NCI-H1105 treated with DMSO at 0.1 percent for 48 hours (cell line): Measurements from ENCODE around the gene ALDH1A1.
"Not testable (repeated sequence)": the region's sequence is repeated elsewhere in the genome, so short reads cannot be mapped to it uniquely, and the experiment has no call there.

Experiments used
- DNase-seq: peaks from one replicate; lab custom pipeline; 2025; lab: John Stamatoyannopoulos, UW

ALDH1A1 gene

DNA sequence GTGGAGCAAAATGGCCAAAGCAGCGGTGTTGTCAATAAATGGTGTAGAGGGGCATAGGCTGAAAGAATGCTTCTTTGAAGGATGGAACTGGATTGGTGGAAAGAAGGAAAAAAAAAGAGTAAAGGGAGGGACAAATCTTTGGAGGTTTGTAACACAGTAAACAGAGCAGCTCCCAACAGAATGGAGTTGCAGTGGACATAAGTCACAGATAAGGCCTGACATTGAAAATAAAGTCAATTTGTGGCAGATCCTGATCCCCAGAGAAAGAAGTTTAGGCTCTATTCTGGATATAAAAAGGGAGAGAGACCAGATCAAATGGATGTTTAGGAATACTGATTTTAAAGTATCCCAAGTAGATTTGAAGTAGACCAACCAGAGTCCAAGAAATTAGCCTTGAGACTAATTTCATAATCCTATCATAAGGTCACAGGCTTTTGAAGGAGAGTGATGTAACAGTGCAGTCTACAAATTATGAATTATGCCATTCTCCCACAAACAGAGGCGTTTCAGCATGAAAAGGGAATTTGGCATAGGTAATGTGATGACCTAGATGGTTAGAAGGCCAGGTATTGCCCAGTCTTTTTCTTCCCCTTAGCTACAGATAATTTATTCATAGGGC lies 8.9 kb downstream of the ALDH1A1 start:
- no peak for DNase-seq

GRCh38 chr9:72942451-72942850 lies 10.4 kb downstream of the ALDH1A1 start:
- DNase-seq = no peak

DNA sequence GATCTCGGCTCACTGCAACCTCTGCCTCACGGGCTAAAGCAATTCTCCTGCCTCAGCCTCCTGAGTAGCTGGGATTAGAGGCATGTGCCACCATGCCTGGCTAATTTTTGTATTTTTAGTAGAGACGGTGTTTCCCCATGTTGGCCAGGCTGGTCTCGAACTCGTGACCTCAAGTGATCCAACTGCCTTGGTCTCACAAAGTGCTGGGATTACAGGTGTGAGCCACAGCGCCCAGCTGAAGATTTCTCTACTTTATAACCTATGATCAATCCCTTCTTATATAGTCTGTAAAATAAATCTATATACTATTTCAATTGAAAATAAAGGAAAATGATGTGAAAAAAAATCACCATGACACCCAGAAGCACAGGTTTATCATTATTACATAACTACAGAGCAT lies 13.3 kb downstream of the ALDH1A1 start:
- not testable (repeated sequence) for DNase-seq

- DNase-seq = no peak
These were observed 15.3 kb downstream of the ALDH1A1 start for GRCh38 chr9:72937545-72937944.

- DNase-seq = no peak
These were observed 16.2 kb downstream of the ALDH1A1 start for GRCh38 chr9:72936679-72937078.

DNA sequence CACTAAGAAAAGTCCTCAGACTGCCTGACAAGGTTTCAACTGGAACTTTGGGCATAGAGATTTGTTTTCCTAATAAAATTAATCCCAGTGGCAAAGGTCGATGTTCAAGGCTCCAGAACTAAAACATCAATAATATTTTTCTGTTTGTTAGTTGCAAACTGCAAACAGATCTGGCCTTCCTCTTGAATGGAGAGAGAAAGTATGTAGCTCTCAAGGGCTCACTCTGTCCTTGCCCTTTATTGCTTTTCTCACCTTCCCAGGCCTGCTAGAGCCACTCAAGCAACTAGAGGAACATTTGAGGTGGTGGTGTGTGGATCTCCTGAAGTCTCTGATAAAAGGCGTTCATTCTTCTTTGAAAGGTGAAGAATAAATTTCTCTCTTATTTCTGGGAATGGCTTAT lies 16.6 kb downstream of the ALDH1A1 start:
- no peak for DNase-seq

DNA sequence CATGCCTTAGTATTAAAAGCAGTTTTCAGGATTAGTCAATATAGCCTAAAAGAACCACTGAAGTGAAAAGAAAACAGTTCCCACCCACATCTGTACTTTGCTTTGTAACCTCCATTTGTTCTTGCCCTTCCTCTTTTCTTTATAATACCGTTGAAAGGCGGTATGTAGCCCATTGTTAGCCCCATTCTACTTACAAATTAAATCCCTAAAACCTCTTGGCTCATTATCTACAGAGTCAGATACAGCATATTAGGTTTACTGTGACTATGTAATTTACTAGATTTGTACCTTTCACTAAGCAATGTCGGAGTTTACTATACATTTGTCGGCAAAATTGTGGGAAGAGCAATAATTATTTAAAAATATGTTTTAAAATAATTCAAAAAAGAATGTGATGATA lies 17.3 kb downstream of the ALDH1A1 start:
- DNase-seq = no peak

- no peak for DNase-seq
These were observed 18.9 kb downstream of the ALDH1A1 start for GRCh38 chr9:72933730-72934665.

DNA sequence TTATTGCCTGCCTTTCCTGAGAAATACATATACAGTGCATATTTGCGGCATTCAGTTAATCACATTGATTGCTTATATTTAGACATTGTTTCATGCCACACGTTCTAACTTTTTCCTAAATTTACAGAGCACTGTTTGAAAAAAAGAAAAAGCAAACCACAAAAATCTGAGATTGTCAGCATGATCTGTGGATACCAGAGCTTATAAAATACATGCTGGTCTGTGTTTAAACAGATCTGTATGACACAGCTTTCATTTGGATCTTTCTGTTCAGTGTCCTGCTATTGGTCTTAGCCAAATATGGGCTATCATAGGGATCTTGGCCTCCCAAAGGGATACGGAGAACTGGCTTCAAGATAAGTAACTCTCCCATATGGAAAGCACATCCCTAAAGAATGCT lies 20.2 kb downstream of the ALDH1A1 start:
- no peak for DNase-seq

- DNase-seq = no peak
These were observed 21.0 kb downstream of the ALDH1A1 start for GRCh38 chr9:72931897-72932296.

- DNase-seq = no peak
These were observed 21.4 kb downstream of the ALDH1A1 start for GRCh38 chr9:72931437-72931836.

DNA sequence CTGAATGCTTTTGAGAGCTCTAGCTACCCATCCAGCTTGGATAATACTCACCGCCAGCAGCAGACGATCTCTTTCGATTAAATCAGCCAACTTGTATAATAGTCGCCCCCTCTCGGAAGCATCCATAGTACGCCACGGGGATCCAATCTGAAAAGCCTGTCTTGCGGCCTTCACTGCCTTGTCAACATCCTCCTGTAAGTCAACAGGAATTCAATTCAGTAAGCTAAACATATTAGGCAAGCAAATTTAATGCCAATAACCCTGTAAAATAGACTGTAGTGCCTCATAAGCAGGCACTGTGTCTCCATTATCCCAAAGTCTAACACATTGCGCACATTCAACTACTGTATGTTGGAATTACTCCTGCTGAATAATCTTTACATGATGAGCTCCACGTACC lies 22.0 kb downstream of the ALDH1A1 start:
- DNase-seq = no peak

DNA sequence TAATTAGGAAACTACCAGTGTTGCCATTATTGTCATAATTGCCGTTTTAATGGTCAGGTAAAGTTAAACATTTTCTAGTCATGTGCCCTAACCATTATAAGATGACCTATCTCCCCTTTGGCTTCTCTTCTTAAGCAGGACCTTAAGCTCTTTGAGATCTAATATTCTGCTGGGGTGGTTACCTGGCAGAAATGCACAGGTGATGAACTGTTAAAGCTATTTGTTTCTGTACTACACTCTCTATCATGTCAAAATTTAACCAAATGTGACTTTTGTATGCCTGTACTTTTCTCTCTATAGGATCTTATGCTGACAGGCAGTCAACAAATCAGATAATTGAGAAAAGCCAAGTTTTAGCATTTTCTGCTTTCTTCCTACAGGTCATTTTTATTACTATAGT lies 23.3 kb downstream of the ALDH1A1 start:
- DNase-seq = no peak

GRCh38 chr9:72928042-72928507 lies 24.8 kb downstream of the ALDH1A1 start:
- DNase-seq = no peak

- DNase-seq = no peak
These were observed 26.3 kb downstream of the ALDH1A1 start for GRCh38 chr9:72926506-72926905.

- no peak for DNase-seq
These were observed 27.0 kb downstream of the ALDH1A1 start for GRCh38 chr9:72925891-72926290.

DNA sequence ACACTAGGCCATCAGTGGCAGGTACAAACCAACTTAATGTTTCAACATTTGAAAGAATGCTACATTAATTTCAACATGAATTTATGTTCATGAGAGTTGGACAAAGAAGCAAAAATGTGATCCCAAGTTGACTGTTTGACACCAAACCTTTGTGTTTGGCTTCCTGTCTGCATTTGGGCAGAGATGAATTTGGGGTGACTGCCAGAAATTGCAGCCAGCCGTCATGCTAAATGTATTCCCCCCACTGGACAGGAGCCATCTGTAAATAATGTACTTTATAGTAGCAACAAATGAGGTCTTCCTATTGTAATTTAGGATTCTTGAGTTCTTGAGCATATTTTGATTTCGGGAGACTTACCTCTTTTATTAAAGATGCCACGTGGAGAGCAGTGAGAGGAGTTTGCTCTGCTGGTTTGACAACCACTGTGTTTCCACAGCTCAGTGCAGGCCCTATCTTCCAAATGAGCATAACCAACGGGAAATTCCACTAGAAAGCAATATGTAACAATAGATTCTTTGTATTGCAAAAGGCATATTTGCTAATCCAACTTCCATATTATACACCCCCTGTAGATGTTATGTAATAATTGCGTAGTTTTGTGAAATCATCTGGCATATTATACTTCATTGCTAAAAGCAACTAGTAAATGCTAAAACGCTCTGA lies 27.6 kb downstream of the ALDH1A1 start:
- DNase-seq = no peak

GRCh38 chr9:72924154-72924790 lies 28.6 kb downstream of the ALDH1A1 start:
- DNase-seq = no peak

DNA sequence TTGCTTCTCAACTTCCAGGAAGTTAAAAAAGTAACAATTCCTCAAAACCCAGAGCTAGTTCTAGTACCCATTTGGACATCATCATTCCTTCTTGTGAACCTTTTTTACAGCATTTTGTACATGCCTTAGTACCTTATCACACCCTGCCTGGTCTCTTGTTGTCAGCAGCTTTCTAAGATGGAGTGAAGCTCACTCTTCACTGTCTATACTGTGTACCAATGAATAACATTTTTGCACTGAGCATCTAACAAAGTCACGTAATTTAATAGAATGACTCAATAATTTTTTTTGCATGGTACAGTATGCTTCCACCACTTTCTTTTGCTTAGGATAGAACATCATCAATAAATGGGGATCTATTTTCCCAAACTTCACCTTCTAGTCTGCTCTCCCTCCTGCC lies 29.8 kb downstream of the ALDH1A1 start:
- DNase-seq = no peak

GRCh38 chr9:72921888-72922654 lies 30.8 kb downstream of the ALDH1A1 start:
- no peak for DNase-seq

- DNase-seq = no peak
These were observed 33.5 kb downstream of the ALDH1A1 start for GRCh38 chr9:72919246-72919945.
